Stimulated activated CD8-positive, alpha-beta memory T cell treated with anti-CD3 and anti-CD28 coated beads, Interleukin-12 subunit alpha, Interleukin-12 subunit beta, amount 100 ng/mL, for 24 hours (primary cell): ENCODE results near the gene TBKBP1.
"Not testable (repeated sequence)": the region's sequence is repeated elsewhere in the genome, so short reads cannot be mapped to it uniquely, and the experiment has no call there.

ENCODE experiments used
- DNase-seq: peaks from one replicate; pipeline ENCODE4 v3.0.0-alpha.2; 2020; ENCODE audit errors: extremely low read depth

Gene TBKBP1

GRCh38 chr17:47678196-47678595 lies 15.8 kb upstream of the TBKBP1 start:
- DNase-seq = no peak

- no peak for DNase-seq
Observed at GRCh38 chr17:47682138-47682537, 11.8 kb upstream of the TBKBP1 start.

- not testable (repeated sequence) for DNase-seq
Observed at GRCh38 chr17:47682727-47683126, 11.2 kb upstream of the TBKBP1 start.

GRCh38 chr17:47684025-47684424 lies 9.9 kb upstream of the TBKBP1 start:
- DNase-seq = no peak

- DNase-seq = no peak
Observed at GRCh38 chr17:47684535-47685193, 9.3 kb upstream of the TBKBP1 start.

GRCh38 chr17:47685556-47686275 lies 8.2 kb upstream of the TBKBP1 start:
- DNase-seq = no peak

GRCh38 chr17:47686276-47686635 lies 7.7 kb upstream of the TBKBP1 start:
- no peak for DNase-seq

GRCh38 chr17:47686664-47687327 lies 7.2 kb upstream of the TBKBP1 start:
- no peak for DNase-seq

GRCh38 chr17:47687328-47687690 lies 6.7 kb upstream of the TBKBP1 start:
- no peak for DNase-seq

- no peak for DNase-seq
Observed at GRCh38 chr17:47687748-47688147, 6.2 kb upstream of the TBKBP1 start.

- DNase-seq = no peak
Observed at GRCh38 chr17:47690121-47690520, 3.8 kb upstream of the TBKBP1 start.

- no peak for DNase-seq
Observed at GRCh38 chr17:47692137-47692894, 1.6 kb upstream of the TBKBP1 start.

GRCh38 chr17:47692895-47693730 lies 848 bp upstream of the TBKBP1 start:
- no peak for DNase-seq

- no peak for DNase-seq
Observed at GRCh38 chr17:47694581-47695428, 844 bp downstream of the TBKBP1 start.

GRCh38 chr17:47695429-47696376 lies 1.7 kb downstream of the TBKBP1 start:
- DNase-seq = no peak

GRCh38 chr17:47696717-47697642 lies 3.0 kb downstream of the TBKBP1 start:
- DNase-seq = no peak

- DNase-seq = no peak
Observed at GRCh38 chr17:47697906-47698711, 4.1 kb downstream of the TBKBP1 start.
